Suprapubic skin (tissue), 4 donors: Measurements from ENCODE around the gene BPIFA3. TPM values are rescaled to one million over a fixed set of nuclear protein-coding genes. Genes with fewer than 3 reads are reported as not detected.

Source experiments
- DNase-seq, 2 donors: peaks; one replicate each; pipeline ENCODE4 v3.0.0-alpha.2; 2019; ENCODE audit warnings: low spot score in 2 of 2
- H3K27ac ChIP-seq: fragments of 200-600 bp; sonication (generic); one replicate; pipeline ENCODE4 v1.5.1; 2019
- H3K27me3 ChIP-seq: fragments of 200-600 bp; sonication (generic); one replicate; pipeline ENCODE4 v1.5.1; 2019
- H3K36me3 ChIP-seq: fragments of 200-600 bp; sonication (generic); one replicate; pipeline ENCODE4 v1.5.1; 2019
- H3K4me1 ChIP-seq: fragments of 200-600 bp; sonication (generic); one replicate; pipeline ENCODE4 v1.5.1; 2019
- H3K4me3 ChIP-seq: fragments of 200-600 bp; sonication (generic); one replicate; pipeline ENCODE4 v1.5.1; 2019; ENCODE audit warnings: mild to moderate bottlenecking
- H3K9me3 ChIP-seq: fragments of 200-600 bp; sonication (generic); one replicate; pipeline ENCODE4 v1.5.1; 2019
- CTCF ChIP-seq, 2 donors: fragments of 200-600 bp in 1 of 2; fragments of 450-650 bp in 1 of 2; sonication (generic) in 1 of 2; IDR thresholded peaks; one replicate each; pipeline ENCODE4 v1.5.1; 2016 to 2019; ENCODE audit warnings: antibody characterized with exemption in 2 of 2, mild to moderate bottlenecking in 1 of 2, moderate library complexity in 1 of 2
- EP300 ChIP-seq: sonication (generic); formaldehyde crosslinking; IDR thresholded peaks from one replicate; pipeline ENCODE4 v1.6.1; 2017; ENCODE audit warnings: antibody characterized with exemption
- POLR2A ChIP-seq, 2 donors: fragments of 450-650 bp; IDR thresholded peaks; one replicate each; pipeline ENCODE4 v1.6.1; 2017; ENCODE audit warnings: antibody characterized with exemption in 2 of 2, mild to moderate bottlenecking in 2 of 2, moderate library complexity in 2 of 2
- POLR2AphosphoS5 ChIP-seq, 3 donors: sonication (generic); formaldehyde crosslinking; IDR thresholded peaks; one replicate each; pipeline ENCODE4 v1.6.1; 2017; ENCODE audit warnings: antibody characterized with exemption in 3 of 3
- WGBS: methylation state at CpG from one replicate; pipeline ENCODE4 v1.1.5; 2018; 5-methylcytosine and 5-hydroxymethylcytosine counted together
- total RNA-seq, 4 donors: library from RNA; depleted of rRNA; stranded (reverse); fragments of >200 nt; gene quantifications; one replicate each; pipeline ENCODE4 v1.1.0, GENCODE V29; 2016

BPIFA3 gene
- total RNA-seq, 4 donors from 2014 or later = not detected

GRCh38 chr20:33211817-33212424 is 5.2 kb upstream of the BPIFA3 start:
- Histone ChIP-seq H3K4me1 (no peaks in the 10 kb centered on the region), H3K27me3 (peaks cover 27% of the 10 kb centered on the region), H3K36me3 (no peaks in the 10 kb centered on the region), H3K27ac (no peak overlapping the region), H3K9me3 (no peaks in the 10 kb centered on the region), H3K4me3 (no peak overlapping the region)
- TF ChIP-seq POLR2A (IDR thresholded peaks at IDR 0.05) (no peak), POLR2AphosphoS5 (IDR thresholded peaks at IDR 0.05) (no peak), CTCF (IDR thresholded peaks at IDR 0.05) (no peak), EP300 (no peak)
- 24% methylated on average over 5 of the region's 5 CpGs for WGBS
- DNase-seq = no peak

GRCh38 chr20:33224399-33224798 is 7.2 kb downstream of the BPIFA3 start:
- Histone ChIP-seq H3K9me3 (no peaks in the 10 kb centered on the region), H3K27me3 (peaks cover 5% of the 10 kb centered on the region), H3K4me1 (no peaks in the 10 kb centered on the region), H3K27ac (no peak overlapping the region), H3K36me3 (no peaks in the 10 kb centered on the region), H3K4me3 (no peak overlapping the region)
- 77% methylated on average over 4 of the region's 4 CpGs for WGBS
- no peak for DNase-seq
- TF ChIP-seq CTCF (IDR thresholded peaks at IDR 0.05) (no peak), POLR2AphosphoS5 (IDR thresholded peaks at IDR 0.05) (no peak), EP300 (no peak), POLR2A (IDR thresholded peaks at IDR 0.05) (no peak)

GRCh38 chr20:33229843-33230242 is 12.7 kb downstream of the BPIFA3 start:
- no peak overlapping the region for H3K27ac ChIP-seq
- no peaks in the 10 kb centered on the region for H3K36me3 ChIP-seq
- H3K4me1 ChIP-seq = no peaks in the 10 kb centered on the region
- H3K27me3 ChIP-seq = peaks cover 29% of the 10 kb centered on the region
- 50% methylated on average over 6 of the region's 6 CpGs for WGBS
- TF ChIP-seq CTCF (IDR thresholded peaks at IDR 0.05) (no peak), POLR2A (IDR thresholded peaks at IDR 0.05) (no peak), EP300 (no peak), POLR2AphosphoS5 (IDR thresholded peaks at IDR 0.05) (no peak)
- no peak for DNase-seq
- no peaks in the 10 kb centered on the region for H3K9me3 ChIP-seq
- no peak overlapping the region for H3K4me3 ChIP-seq

GRCh38 chr20:33231237-33231636 is 14.1 kb downstream of the BPIFA3 start:
- no peak for DNase-seq
- 66% methylated on average over 7 of the region's 7 CpGs for WGBS

More at GRCh38 chr20:33231237-33231636, 14.1 kb downstream of the BPIFA3 start:
- Histone ChIP-seq H3K9me3 (no peaks in the 10 kb centered on the region), H3K4me3 (no peak overlapping the region), H3K4me1 (no peaks in the 10 kb centered on the region), H3K36me3 (no peaks in the 10 kb centered on the region), H3K27ac (no peak overlapping the region), H3K27me3 (peaks cover 42% of the 10 kb centered on the region)
- no peak for TF ChIP-seq POLR2A (IDR thresholded peaks at IDR 0.05)
- no peak for TF ChIP-seq POLR2AphosphoS5 (IDR thresholded peaks at IDR 0.05)
- no peak for TF ChIP-seq CTCF (IDR thresholded peaks at IDR 0.05)
- TF ChIP-seq EP300 = no peak
